NT2/D1 (cell line): Measurements from ENCODE around the gene GNB5.

Experiments used
- DNase-seq: peaks from one replicate; pipeline ENCODE4 v3.0.0-alpha.2; 2011; ENCODE audit warnings: low read depth, low spot score
- H3K27me3 ChIP-seq: 2 replicates; pipeline ENCODE4 v1.6.0; 2011; ENCODE audit warnings: mild to moderate bottlenecking; ENCODE audit not compliant: insufficient read length, insufficient read depth
- H3K36me3 ChIP-seq: 2 replicates; pipeline ENCODE4 v1.6.1; 2011; ENCODE audit warnings: mild to moderate bottlenecking, low read length, mixed read lengths; ENCODE audit not compliant: insufficient read depth, insufficient read length
- H3K4me1 ChIP-seq: 2 replicates; pipeline ENCODE4 v1.5.1; 2011; ENCODE audit not compliant: insufficient read depth, insufficient read length
- H3K4me3 ChIP-seq: 2 replicates; pipeline ENCODE4 v1.5.1; 2011; ENCODE audit warnings: low read depth; ENCODE audit not compliant: insufficient read length
- H3K9ac ChIP-seq: 2 replicates; pipeline ENCODE4 v1.6.0; 2011; ENCODE audit warnings: low read depth; ENCODE audit not compliant: insufficient read length
- H3K9me3 ChIP-seq: 2 replicates; pipeline ENCODE4 v1.5.1; 2011; ENCODE audit warnings: mild to moderate bottlenecking, low read length; ENCODE audit not compliant: insufficient read depth
- SUZ12 ChIP-seq: IDR thresholded peaks from 2 replicates; pipeline ENCODE4 v1.6.1; 2011; ENCODE audit not compliant: insufficient read length, insufficient read depth; ENCODE audit errors: extremely low read depth
- YY1 ChIP-seq: IDR thresholded peaks from 2 replicates; pipeline ENCODE4 v1.6.1; 2011; ENCODE audit not compliant: insufficient read length, insufficient read depth
- ZNF274 ChIP-seq: IDR thresholded peaks from 2 replicates; pipeline ENCODE4 v1.6.1; 2011; ENCODE audit warnings: mild to moderate bottlenecking, low read depth, low read length

GNB5 gene

DNA sequence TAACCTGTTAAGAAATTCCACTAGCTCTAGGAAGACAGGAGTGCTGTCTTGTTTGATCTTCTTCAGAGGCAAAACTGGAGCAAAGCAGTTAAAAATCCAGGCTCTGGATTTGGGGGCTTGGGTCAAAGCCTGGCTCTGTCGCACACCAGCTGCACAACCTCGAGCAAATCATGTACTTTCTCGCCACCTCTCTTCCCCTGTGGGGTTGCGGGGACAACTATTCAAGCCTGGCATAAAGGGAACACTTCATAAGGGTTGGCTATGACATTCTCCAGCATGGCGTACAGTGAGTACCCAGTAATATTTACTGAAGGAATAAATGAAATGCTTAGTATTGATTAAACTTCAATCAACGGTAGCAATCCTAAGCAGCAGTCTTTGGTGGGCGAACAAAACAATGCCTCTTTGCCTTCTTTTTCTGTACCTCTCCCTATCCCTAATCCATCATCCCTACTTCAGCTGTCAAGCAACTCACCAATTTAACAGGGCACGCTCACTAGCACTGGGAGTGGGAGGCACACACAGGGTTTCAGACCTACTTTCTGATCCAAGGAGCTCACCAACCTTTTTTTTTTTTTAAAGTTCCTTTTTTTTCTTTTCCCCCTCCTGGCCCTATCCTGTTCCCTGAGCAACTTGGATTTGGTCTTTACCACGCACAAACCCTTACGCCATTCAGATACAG is 33.0 kb downstream of the GNB5 start:
- Histone ChIP-seq H3K9ac (no peak overlapping the region), H3K9me3 (no peaks in the 10 kb centered on the region), H3K4me3 (no peak overlapping the region), H3K27me3 (no peaks in the 10 kb centered on the region), H3K36me3 (peaks cover 11% of the 10 kb centered on the region), H3K4me1 (no peaks in the 10 kb centered on the region)
- DNase-seq: no peak
- TF ChIP-seq ZNF274 (no peak), SUZ12 (no peak), YY1 (no peak)

GRCh38 chr15:52155878-52156277 is 35.3 kb downstream of the GNB5 start:
- Histone ChIP-seq H3K9ac (no peak overlapping the region), H3K4me3 (no peak overlapping the region), H3K27me3 (no peaks in the 10 kb centered on the region), H3K36me3 (peaks cover 11% of the 10 kb centered on the region), H3K9me3 (no peaks in the 10 kb centered on the region), H3K4me1 (no peaks in the 10 kb centered on the region)
- no peak for TF ChIP-seq YY1
- no peak for TF ChIP-seq ZNF274
- no peak for TF ChIP-seq SUZ12
- DNase-seq: no peak

GRCh38 chr15:52154896-52155865 is 36.0 kb downstream of the GNB5 start:
- Histone ChIP-seq H3K4me3 (no peak overlapping the region), H3K27me3 (no peaks in the 10 kb centered on the region), H3K36me3 (peaks cover 11% of the 10 kb centered on the region), H3K4me1 (no peaks in the 10 kb centered on the region), H3K9ac (no peak overlapping the region), H3K9me3 (no peaks in the 10 kb centered on the region)
- DNase-seq: no peak
- TF ChIP-seq SUZ12 (no peak), YY1 (no peak), ZNF274 (no peak)

- TF ChIP-seq ZNF274: no peak
- TF ChIP-seq SUZ12: no peak
- TF ChIP-seq YY1: no peak
- Histone ChIP-seq H3K36me3 (peaks cover 14% of the 10 kb centered on the region), H3K4me3 (no peak overlapping the region), H3K9me3 (no peaks in the 10 kb centered on the region), H3K27me3 (no peaks in the 10 kb centered on the region), H3K9ac (no peak overlapping the region), H3K4me1 (no peaks in the 10 kb centered on the region)
- no peak for DNase-seq
These were observed 37.0 kb downstream of the GNB5 start for GRCh38 chr15:52153900-52154895.

- H3K27me3 ChIP-seq: no peaks in the 10 kb centered on the region
- TF ChIP-seq ZNF274: no peak
- TF ChIP-seq SUZ12: no peak
- no peak for TF ChIP-seq YY1
- H3K9ac ChIP-seq: no peak overlapping the region
- peaks cover 3% of the 10 kb centered on the region for H3K4me1 ChIP-seq
- H3K36me3 ChIP-seq: peaks cover 21% of the 10 kb centered on the region
- DNase-seq: no peak
- H3K9me3 ChIP-seq: no peaks in the 10 kb centered on the region
- no peak overlapping the region for H3K4me3 ChIP-seq
These were observed 39.8 kb downstream of the GNB5 start for GRCh38 chr15:52151353-52151752.

- Histone ChIP-seq H3K9me3 (no peaks in the 10 kb centered on the region), H3K9ac (no peak overlapping the region), H3K36me3 (peaks cover 21% of the 10 kb centered on the region), H3K27me3 (no peaks in the 10 kb centered on the region), H3K4me1 (peaks cover 3% of the 10 kb centered on the region), H3K4me3 (no peak overlapping the region)
- no peak for DNase-seq
- no peak for TF ChIP-seq SUZ12
- TF ChIP-seq YY1: no peak
- no peak for TF ChIP-seq ZNF274
These were observed 40.3 kb downstream of the GNB5 start for GRCh38 chr15:52150871-52151270.
